CD8-positive, alpha-beta memory T cell (primary cell): ENCODE measurements around the gene MX2. TPM values are rescaled to one million over a fixed set of nuclear protein-coding genes. Genes with fewer than 3 reads are reported as not detected.

Experiments used
- CTCF ChIA-PET: fragments of 350-600 bp; sonication (Branson Sonifier 250); formaldehyde crosslinking; loops from one replicate; lab custom pipeline; 2021; ENCODE audit warnings: antibody characterized with exemption; lab: Charles Lee
- POLR2A ChIA-PET: fragments of 350-600 bp; sonication (Branson Sonifier 250); formaldehyde crosslinking; loops from one replicate; lab custom pipeline; 2021; ENCODE audit warnings: antibody characterized with exemption; lab: Charles Lee
- DNase-seq, 5 donors: peaks; one replicate each; pipeline versions ENCODE4 v3.0.0 to v3.0.0-alpha.2; 2020 to 2022; ENCODE audit warnings: mixed read lengths in 1 of 5
- H3K27ac ChIP-seq: one replicate; pipeline ENCODE4 v1.7.0; 2013; ENCODE audit warnings: low read depth, mild to moderate bottlenecking, low read length, moderate library complexity
- H3K27me3 ChIP-seq: 2 replicates; pipeline ENCODE4 v1.7.0; 2013; ENCODE audit warnings: low read length, mild to moderate bottlenecking; ENCODE audit not compliant: insufficient read depth, poor library complexity, severe bottlenecking
- H3K36me3 ChIP-seq: 2 replicates; pipeline ENCODE4 v1.7.0; 2013; ENCODE audit warnings: mild to moderate bottlenecking, low read length, moderate library complexity; ENCODE audit not compliant: insufficient read depth
- H3K4me1 ChIP-seq: 2 replicates; pipeline ENCODE4 v1.7.0; 2013; ENCODE audit warnings: mild to moderate bottlenecking, low read length, moderate library complexity; ENCODE audit not compliant: insufficient read depth
- H3K4me3 ChIP-seq: 2 replicates; pipeline ENCODE4 v1.7.0; 2013; ENCODE audit warnings: mild to moderate bottlenecking, low read length
- H3K9me3 ChIP-seq: 2 replicates; pipeline ENCODE4 v1.7.0; 2013; ENCODE audit warnings: mild to moderate bottlenecking, low read length
- H3K27ac Mint-ChIP-seq, 8 donors: one replicate each; pipeline ENCODE4 v1.8.0; 2020 to 2021; ENCODE audit warnings: mixed read lengths in 8 of 8, mild to moderate bottlenecking in 6 of 8, inconsistent platforms in 3 of 8, moderate library complexity in 3 of 8
- H3K27me3 Mint-ChIP-seq, 2 donors: one replicate each; pipeline ENCODE4 v1.8.0; 2020 to 2021; ENCODE audit warnings: mixed read lengths in 2 of 2, mild to moderate bottlenecking in 1 of 2, moderate library complexity in 1 of 2
- H3K36me3 Mint-ChIP-seq, 3 donors: one replicate each; pipeline ENCODE4 v1.8.0; 2020 to 2021; ENCODE audit warnings: mixed read lengths in 3 of 3, inconsistent platforms in 1 of 3, mild to moderate bottlenecking in 1 of 3
- H3K4me1 Mint-ChIP-seq, 3 donors: one replicate each; pipeline ENCODE4 v1.8.0; 2020 to 2021; ENCODE audit warnings: mixed read lengths in 3 of 3, inconsistent platforms in 1 of 3, mild to moderate bottlenecking in 1 of 3
- H3K4me3 Mint-ChIP-seq, 7 donors: one replicate each; pipeline ENCODE4 v1.8.0; 2020 to 2021; ENCODE audit warnings: mixed read lengths in 7 of 7, mild to moderate bottlenecking in 6 of 7, moderate library complexity in 4 of 7, inconsistent platforms in 2 of 7
- H3K9me3 Mint-ChIP-seq, 5 donors: one replicate each; pipeline ENCODE4 v1.8.0; 2020 to 2022; ENCODE audit warnings: mixed read lengths in 5 of 5, mild to moderate bottlenecking in 3 of 5, moderate library complexity in 2 of 5, inconsistent platforms in 1 of 5
- polyA plus RNA-seq: library from polyadenylated mRNA; unstranded; fragments of 300-500 nt; fragmentation: Illumina TruSeq; gene quantifications from one replicate; pipeline ENCODE4 v1.2.3, GENCODE V29; 2021
- total RNA-seq, 2 experiments: library from RNA; stranded (reverse); gene quantifications; one replicate each; pipeline ENCODE4 v1.2.3, GENCODE V29; 2021

MX2 gene
- total and polyA plus RNA-seq, 3 experiments from 2014 or later = 13.2 to 37.2 (median 17.1) TPM

DNA sequence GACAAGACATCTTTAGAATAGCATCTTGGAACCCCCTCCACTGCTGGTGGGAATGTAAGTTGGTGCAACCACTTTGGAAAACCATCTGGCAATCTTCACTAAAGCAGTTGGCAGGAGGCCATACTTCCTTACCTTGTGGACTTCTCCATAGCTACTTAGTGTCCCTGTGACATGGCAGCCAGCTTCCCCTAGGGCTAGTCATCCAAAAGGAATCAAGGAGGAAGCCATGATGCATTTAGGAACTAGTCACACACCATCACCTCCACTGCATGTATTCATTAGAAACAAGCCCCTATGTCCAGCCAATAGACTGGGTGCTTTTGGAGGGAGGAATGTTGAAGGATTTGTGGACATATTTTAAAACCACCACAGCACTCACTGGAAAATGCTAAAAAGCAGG lies 19.9 kb downstream of the MX2 start:
- H3K27ac Mint-ChIP-seq = no peak overlapping the region
- H3K4me3 ChIP-seq = no peak overlapping the region
- H3K4me1 ChIP-seq = no peaks in the 10 kb centered on the region
- peaks cover 21 to 89% (median 31%) of the 10 kb centered on the region in 3 donors for H3K36me3 Mint-ChIP-seq
- POLR2A ChIA-PET = no interaction called here
- peaks cover 0 to under 1% (median 0%) of the 10 kb centered on the region in 3 donors for H3K4me1 Mint-ChIP-seq
- no peak overlapping the region for H3K4me3 Mint-ChIP-seq
- H3K27me3 Mint-ChIP-seq = no peaks in the 10 kb centered on the region
- no peaks in the 10 kb centered on the region for H3K9me3 ChIP-seq
- CTCF ChIA-PET = interaction anchor here (1.2 kb wide), 1 partner anchor 81 kb away, joined by 3 read pairs; no protein-coding TSS in a partner anchor
- H3K27ac ChIP-seq = no peak overlapping the region
- no peaks in the 10 kb centered on the region for H3K27me3 ChIP-seq
- H3K9me3 Mint-ChIP-seq = no peaks in the 10 kb centered on the region
- peaks cover 32% of the 10 kb centered on the region for H3K36me3 ChIP-seq
- no peak for DNase-seq

DNA sequence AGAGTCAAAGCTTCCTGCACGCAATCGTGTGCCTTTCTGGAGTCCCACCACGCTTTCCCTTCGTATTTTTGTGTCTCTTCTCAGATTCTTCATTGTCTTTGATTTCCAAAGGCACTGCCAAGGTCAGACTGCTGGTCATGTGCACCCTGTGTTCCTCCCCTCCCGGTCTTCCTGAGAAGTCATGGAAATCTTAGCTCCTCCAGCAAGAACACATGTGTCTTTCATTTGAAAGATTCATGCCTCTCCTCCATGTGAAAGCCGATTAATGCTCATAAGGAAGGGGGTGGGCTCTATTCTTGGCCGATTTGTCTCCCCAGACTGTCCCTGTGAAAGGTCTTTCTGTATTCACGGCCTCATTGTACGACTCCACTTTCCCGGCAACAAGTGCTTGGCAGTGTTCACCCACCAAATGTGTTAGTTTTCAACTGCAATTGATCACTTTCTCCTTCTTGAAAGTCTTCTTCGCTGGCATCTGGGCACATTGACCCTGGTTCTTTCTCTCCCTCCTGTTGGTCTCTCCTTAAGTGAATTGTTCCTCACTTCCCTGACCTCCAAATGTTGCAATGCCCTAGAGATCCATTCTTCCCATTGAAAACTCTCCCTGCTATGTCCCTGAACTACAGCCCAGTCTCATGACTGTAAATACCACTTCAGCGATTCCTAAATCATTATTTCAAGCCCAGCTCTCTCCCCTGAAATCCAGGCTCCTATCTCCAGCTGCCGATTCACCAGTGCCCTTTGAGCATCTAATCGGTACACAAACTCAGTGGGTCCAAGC lies 25.4 kb downstream of the MX2 start:
- POLR2A ChIA-PET = no interaction called here
- peaks cover 0 to 1% (median 0%) of the 10 kb centered on the region in 3 donors for H3K4me1 Mint-ChIP-seq
- no peaks in the 10 kb centered on the region for H3K9me3 ChIP-seq
- no peaks in the 10 kb centered on the region for H3K4me1 ChIP-seq
- no peak overlapping the region for H3K4me3 Mint-ChIP-seq
- CTCF ChIA-PET = no interaction called here
- H3K9me3 Mint-ChIP-seq = no peaks in the 10 kb centered on the region
- DNase-seq = no peak
- no peak overlapping the region for H3K4me3 ChIP-seq
- peak overlapping the region in 1 of 8 donors; percentile 72 for H3K27ac Mint-ChIP-seq
- H3K27me3 Mint-ChIP-seq = no peaks in the 10 kb centered on the region
- H3K36me3 ChIP-seq = peaks cover 12% of the 10 kb centered on the region
- H3K27ac ChIP-seq = no peak overlapping the region
- no peaks in the 10 kb centered on the region for H3K27me3 ChIP-seq
- peaks cover 11 to 81% (median 29%) of the 10 kb centered on the region in 3 donors for H3K36me3 Mint-ChIP-seq

GRCh38 chr21:41387824-41388223 lies 26.0 kb downstream of the MX2 start:
- CTCF ChIA-PET = no interaction called here
- no peak for DNase-seq
- H3K9me3 Mint-ChIP-seq = no peaks in the 10 kb centered on the region
- no peak overlapping the region for H3K4me3 Mint-ChIP-seq
- H3K36me3 Mint-ChIP-seq = peaks cover 5 to 77% (median 29%) of the 10 kb centered on the region in 3 donors
- Histone ChIP-seq H3K9me3 (no peaks in the 10 kb centered on the region), H3K4me3 (no peak overlapping the region), H3K27ac (no peak overlapping the region), H3K36me3 (peaks cover 7% of the 10 kb centered on the region), H3K27me3 (no peaks in the 10 kb centered on the region), H3K4me1 (no peaks in the 10 kb centered on the region)
- no peaks in the 10 kb centered on the region for H3K27me3 Mint-ChIP-seq
- H3K27ac Mint-ChIP-seq = peak overlapping the region in 1 of 8 donors; percentile 15
- POLR2A ChIA-PET = no interaction called here
- H3K4me1 Mint-ChIP-seq = peaks cover 0 to 1% (median 0%) of the 10 kb centered on the region in 3 donors

DNA sequence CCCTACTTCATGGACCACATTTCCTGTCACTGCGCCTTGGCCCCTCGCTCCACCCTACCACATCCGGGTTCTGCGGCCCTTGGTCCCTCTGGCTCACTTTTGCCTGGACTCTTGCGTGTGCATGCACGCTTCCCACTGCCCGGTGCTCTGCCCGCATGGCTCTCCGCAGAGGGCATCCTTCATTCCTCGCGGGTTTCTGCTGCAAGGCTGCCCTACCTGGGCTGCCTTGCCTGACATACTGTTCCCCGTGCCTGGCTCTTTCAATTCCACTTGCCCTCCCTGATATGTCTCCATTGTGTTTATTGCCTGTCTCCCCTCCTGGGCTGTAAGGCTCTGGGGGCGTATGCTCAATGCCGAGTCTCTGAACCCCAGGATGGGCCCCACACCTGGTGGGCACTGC lies 26.4 kb downstream of the MX2 start:
- H3K9me3 ChIP-seq = no peaks in the 10 kb centered on the region
- H3K27me3 ChIP-seq = no peaks in the 10 kb centered on the region
- Mint-ChIP-seq H3K4me3 (no peak overlapping the region), H3K4me1 (peaks cover 0 to 1% (median 0%) of the 10 kb centered on the region in 3 donors), H3K27me3 (no peaks in the 10 kb centered on the region), H3K9me3 (no peaks in the 10 kb centered on the region), H3K36me3 (peaks cover 6 to 75% (median 29%) of the 10 kb centered on the region in 3 donors), H3K27ac (peak overlapping the region in 3 of 8 donors; percentile 8 to 62 (median 32))
- peaks cover 9% of the 10 kb centered on the region for H3K36me3 ChIP-seq
- peak in 1 of 5 donors; percentile 17 for DNase-seq
- POLR2A ChIA-PET = no interaction called here
- H3K4me3 ChIP-seq = no peak overlapping the region
- no peak overlapping the region for H3K27ac ChIP-seq
- CTCF ChIA-PET = no interaction called here
- no peaks in the 10 kb centered on the region for H3K4me1 ChIP-seq

GRCh38 chr21:41390043-41390639 lies 28.3 kb downstream of the MX2 start:
- H3K36me3 ChIP-seq = peaks cover 14% of the 10 kb centered on the region

DNA sequence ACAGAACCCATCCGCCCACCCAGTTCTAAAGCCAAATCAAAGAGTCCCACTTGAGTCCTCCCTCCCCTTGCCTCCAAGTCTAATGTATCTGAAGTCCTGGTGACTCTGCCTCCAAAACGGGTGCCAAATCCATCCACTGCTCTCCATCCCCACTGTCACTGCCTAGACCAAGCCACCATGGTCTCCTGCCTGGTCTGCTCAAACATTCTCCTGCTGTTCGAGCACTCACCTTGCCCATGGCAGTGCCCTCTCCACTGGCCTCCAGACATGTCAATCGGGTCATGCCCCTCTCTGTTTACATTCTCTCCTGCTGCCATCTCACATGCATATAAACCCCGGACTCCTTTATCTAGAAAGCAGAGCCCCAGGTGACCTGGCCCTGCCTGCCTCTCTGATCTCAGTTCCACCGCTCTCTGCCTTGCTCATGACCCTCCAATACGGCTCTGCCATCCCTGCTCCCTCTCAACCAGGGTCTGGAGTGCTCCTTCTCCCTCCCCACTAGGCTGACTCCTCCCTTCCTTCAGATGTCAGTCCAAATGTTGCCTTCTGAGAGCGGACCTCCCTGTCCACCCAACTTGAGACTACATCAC lies 32.1 kb downstream of the MX2 start:
- no peak for DNase-seq
- Mint-ChIP-seq H3K9me3 (no peaks in the 10 kb centered on the region), H3K4me3 (no peak overlapping the region), H3K36me3 (peaks cover 18 to 81% (median 35%) of the 10 kb centered on the region in 3 donors), H3K4me1 (no peaks in the 10 kb centered on the region), H3K27me3 (no peaks in the 10 kb centered on the region), H3K27ac (peak overlapping the region in 2 of 8 donors; percentile 48 to 62)
- H3K36me3 ChIP-seq = peaks cover 37% of the 10 kb centered on the region
- no peaks in the 10 kb centered on the region for H3K4me1 ChIP-seq
- no peaks in the 10 kb centered on the region for H3K9me3 ChIP-seq
- H3K27ac ChIP-seq = no peak overlapping the region
- H3K4me3 ChIP-seq = no peak overlapping the region
- no peaks in the 10 kb centered on the region for H3K27me3 ChIP-seq
- CTCF ChIA-PET = interaction anchor here (1.8 kb wide), 1 partner anchor 21 kb away, joined by 5 read pairs; no protein-coding TSS in a partner anchor
- POLR2A ChIA-PET = no interaction called here

More at GRCh38 chr21:41390043-41390639, 28.3 kb downstream of the MX2 start:
- H3K9me3 Mint-ChIP-seq = no peaks in the 10 kb centered on the region
- DNase-seq = no peak
- peak overlapping the region in 2 of 8 donors; percentile 13 to 29 for H3K27ac Mint-ChIP-seq
- peaks cover 0 to 1% (median 0%) of the 10 kb centered on the region in 3 donors for H3K4me1 Mint-ChIP-seq
- H3K27me3 Mint-ChIP-seq = no peaks in the 10 kb centered on the region
- no peak overlapping the region for H3K27ac ChIP-seq
- H3K27me3 ChIP-seq = no peaks in the 10 kb centered on the region
- no peak overlapping the region for H3K4me3 Mint-ChIP-seq
- peaks cover 12 to 78% (median 42%) of the 10 kb centered on the region in 3 donors for H3K36me3 Mint-ChIP-seq
- H3K9me3 ChIP-seq = no peaks in the 10 kb centered on the region
- ChIA-PET POLR2A (no interaction called here), CTCF (no interaction called here)
- no peak overlapping the region for H3K4me3 ChIP-seq
- no peaks in the 10 kb centered on the region for H3K4me1 ChIP-seq

GRCh38 chr21:41396558-41397075 lies 34.8 kb downstream of the MX2 start:
- no peak overlapping the region for H3K27ac ChIP-seq
- ChIA-PET POLR2A (no interaction called here), CTCF (no interaction called here)
- no peak for DNase-seq
- no peaks in the 10 kb centered on the region for H3K27me3 Mint-ChIP-seq
- H3K36me3 Mint-ChIP-seq = peaks cover 22 to 90% (median 48%) of the 10 kb centered on the region in 3 donors
- H3K4me1 ChIP-seq = no peaks in the 10 kb centered on the region
- no peak overlapping the region for H3K4me3 ChIP-seq
- no peaks in the 10 kb centered on the region for H3K4me1 Mint-ChIP-seq
- no peak overlapping the region for H3K4me3 Mint-ChIP-seq
- H3K27ac Mint-ChIP-seq = peak overlapping the region in 1 of 8 donors; percentile 43
- peaks cover 45% of the 10 kb centered on the region for H3K36me3 ChIP-seq
- no peaks in the 10 kb centered on the region for H3K9me3 Mint-ChIP-seq
- H3K27me3 ChIP-seq = no peaks in the 10 kb centered on the region
- H3K9me3 ChIP-seq = no peaks in the 10 kb centered on the region
